K562 (cell line): ENCODE data around the gene WNT6. TPM values are rescaled to one million over a fixed set of nuclear protein-coding genes. Genes with fewer than 3 reads are reported as not detected.

Source experiments
- ATAC-seq: fragments of 200-7000 bp; cut with Tn5 transposase; 3 replicates; pipeline ENCODE4 v1.9.1; 2020; ENCODE audit warnings: moderate library complexity
- BruUV-seq: library from RNA; stranded (reverse); fragments of 400-500 nt; replicated peaks from 2 replicates; lab custom pipeline; 2021; lab: Mats Ljungman, UMichigan
- CTCF ChIA-PET: fragments of 300-600 bp; formaldehyde crosslinking; extraction: SDS; loops from one replicate; lab custom pipeline; 2021; ENCODE audit warnings: low intra/inter-chr PET ratio; lab: Yijun Ruan, JAX
- POLR2A ChIA-PET: fragments of 300-600, 350-650 bp; sonication (Branson Sonifier 250); formaldehyde crosslinking; extraction: SDS; loops from one replicate; lab custom pipeline; 2021; ENCODE audit warnings: antibody characterized with exemption, inconsistent platforms; lab: Yijun Ruan, JAX
- DNase-seq, 4 experiments: peaks; one replicate each; pipeline versions ENCODE4 v3.0.0 to v3.0.0-alpha.2; 2011 to 2018; ENCODE audit warnings: low spot score in 3 of 4, mixed read lengths in 3 of 4; ENCODE audit errors: extremely low read depth in 1 of 4
- FAIRE-seq: peaks from 2 replicates; lab custom pipeline; 2011; peaks lifted over from hg19 to GRCh38; lab: Jason Lieb, UNC
- H2AFZ ChIP-seq: 2 replicates; pipeline ENCODE4 v1.6.0; 2011; ENCODE audit warnings: low read depth, low read length, control low read depth, inconsistent platforms
- H3K27ac ChIP-seq: fragments of 200-600 bp; 3 replicates; pipeline ENCODE4 v1.8.0; 2011; ENCODE audit warnings: low read depth, mild to moderate bottlenecking, control low read depth, inconsistent platforms, low read length, moderate library complexity, mixed read lengths; ENCODE audit errors: extremely low read depth
- H3K27me3 ChIP-seq, 2 experiments: fragments of 300-600 bp in 1 of 2; 2 replicates in 1 of 2; 3 replicates in 1 of 2; pipeline versions ENCODE4 v1.6.0 to v1.8.0; 2011; ENCODE audit warnings: inconsistent platforms in 2 of 2, low read length in 2 of 2, mild to moderate bottlenecking in 1 of 2, mixed read lengths in 1 of 2, moderate library complexity in 1 of 2; ENCODE audit not compliant: control insufficient read depth in 2 of 2, insufficient read depth in 2 of 2
- H3K36me3 ChIP-seq: fragments of 300-600 bp; 3 replicates; pipeline ENCODE4 v1.8.0; 2011; ENCODE audit warnings: mild to moderate bottlenecking, low read length, inconsistent platforms; ENCODE audit not compliant: control insufficient read depth, insufficient read depth
- H3K4me1 ChIP-seq, 2 experiments: fragments of 200-600 bp in 1 of 2; replicated peaks in 1 of 2; 2 replicates in 1 of 2; 3 replicates in 1 of 2; pipeline versions ENCODE4 v1.5.1 to v1.8.0; 2011; ENCODE audit warnings: inconsistent platforms in 2 of 2, low read length in 2 of 2, mild to moderate bottlenecking in 1 of 2, mixed read lengths in 1 of 2, moderate library complexity in 1 of 2; ENCODE audit not compliant: control insufficient read depth in 2 of 2, insufficient read depth in 2 of 2
- H3K4me2 ChIP-seq: 2 replicates; pipeline ENCODE4 v1.6.1; 2011; ENCODE audit warnings: low read length, control low read depth, inconsistent platforms, mixed read lengths; ENCODE audit not compliant: insufficient read depth
- H3K4me3 ChIP-seq: fragments of 200-600 bp; sonication (generic), shearing (Covaris generic); 2 replicates; pipeline ENCODE4 v1.5.1; 2016; ENCODE audit warnings: control low read depth, inconsistent platforms
- H3K79me2 ChIP-seq: fragments of 200-600 bp; 3 replicates; pipeline ENCODE4 v1.8.0; 2011; ENCODE audit warnings: low read length, inconsistent platforms; ENCODE audit not compliant: control insufficient read depth, insufficient read depth
- H3K9ac ChIP-seq, 2 experiments: 2 replicates each; pipeline versions ENCODE4 v1.6.0 to v1.6.1; 2011; ENCODE audit warnings: low read depth in 2 of 2, low read length in 2 of 2, control low read depth in 1 of 2, inconsistent platforms in 1 of 2, mild to moderate bottlenecking in 1 of 2, mixed read lengths in 1 of 2; ENCODE audit not compliant: insufficient read depth in 1 of 2
- H3K9me1 ChIP-seq: one replicate; pipeline ENCODE4 v1.6.0; 2011; ENCODE audit warnings: inconsistent platforms, mild to moderate bottlenecking, low read length, moderate library complexity; ENCODE audit not compliant: control insufficient read depth, insufficient read depth
- H3K9me3 ChIP-seq: replicated peaks from 2 replicates; pipeline ENCODE4 v1.5.1; 2011; ENCODE audit warnings: low read depth, low read length, inconsistent platforms; ENCODE audit not compliant: control insufficient read depth, insufficient read depth
- H4K20me1 ChIP-seq: replicated peaks from 2 replicates; pipeline ENCODE4 v1.6.1; 2011; ENCODE audit warnings: low read length, inconsistent platforms, mixed read lengths; ENCODE audit not compliant: control insufficient read depth, insufficient read depth
- KDM1A ChIP-seq, 2 experiments: fragments of 450-650 bp; IDR thresholded peaks; 2 replicates each; pipeline ENCODE4 v1.6.1; 2016; ENCODE audit warnings: mild to moderate bottlenecking in 2 of 2
- ZNF318 ChIP-seq, 2 experiments: fragments of 450-650 bp; IDR thresholded peaks; 2 replicates each; pipeline ENCODE4 v1.6.1; 2016; ENCODE audit warnings: mild to moderate bottlenecking in 2 of 2, borderline replicate concordance in 1 of 2, low read depth in 1 of 2, moderate library complexity in 1 of 2
- WGBS: fragments of 100-300 bp; shearing (Covaris generic); methylation state at CpG from one replicate; pipeline ENCODE4 v1.1.6; 2016; ENCODE audit warnings: low coverage, mixed read lengths; ENCODE audit not compliant: insufficient coverage; ENCODE audit errors: missing lambda C conversion rate; 5-methylcytosine and 5-hydroxymethylcytosine counted together
- in situ Hi-C: fragments of 300-500 bp; cut with MboI; formaldehyde crosslinking; loops from 4 replicates; pipeline ENCODE4 v1.15.0; 2018; ENCODE audit warnings: inconsistent platforms, mixed read lengths
- intact Hi-C: fragments of 100-400 bp; cut with micrococcal nuclease; formaldehyde crosslinking; loops from 2 replicates; pipeline ENCODE4 v1.14.2; 2022
- polyA plus RNA-seq, 8 experiments: library from polyadenylated mRNA; depleted of rRNA in 4 of 8; stranded (reverse) in 5 of 8; unstranded in 3 of 8; fragments of >200 nt; fragmentation: Nextera tagmentation in 2 of 8; fragmentation: Illumina TruSeq in 1 of 8; extraction: Ambion mirVana in 2 of 8; extraction: Trizol in 1 of 8; gene quantifications; 2 replicates each; pipeline versions ENCODE4 v1.2.1 to v1.2.3, GENCODE V29; 2011 to 2014; ENCODE audit warnings: inconsistent platforms in 1 of 8, missing spikeins in 1 of 8
- total RNA-seq, 7 experiments: library from RNA; depleted of rRNA in 6 of 7; stranded (reverse); fragments of >200 nt in 6 of 7; fragmentation: Illumina TruSeq in 2 of 7; extraction: Trizol in 2 of 7; gene quantifications; 2 replicates each; pipeline versions ENCODE4 v1.2.1 to v1.2.3, GENCODE V29; 2011 to 2021; ENCODE audit warnings: low replicate concordance in 1 of 7
- TF ChIP-seq, protein P1 (sequence below): fragments of 200-800 bp; sonication (Bioruptor generic); IDR thresholded peaks from 2 replicates; pipeline ENCODE4 v1.6.1; 2017; ENCODE audit warnings: missing genetic modification characterization, missing compliant biosample characterization

WNT6 gene
- total and polyA plus RNA-seq, 9 of the 15 experiments (the other 6 are each of a cell fraction or from before 2014, with no cell fraction given), result not detected

- no peaks in the 10 kb centered on the region for H3K9me3 ChIP-seq
- FAIRE-seq (no peak), DNase-seq (no peak), ATAC-seq (no peak)
- no peak overlapping the region for H2AFZ ChIP-seq
- H3K27ac ChIP-seq, result no peak overlapping the region
- H3K4me2 ChIP-seq, result no peak overlapping the region
- ChIA-PET CTCF (no interaction called here), POLR2A (no interaction called here)
- TF ChIP-seq, protein P1, sequence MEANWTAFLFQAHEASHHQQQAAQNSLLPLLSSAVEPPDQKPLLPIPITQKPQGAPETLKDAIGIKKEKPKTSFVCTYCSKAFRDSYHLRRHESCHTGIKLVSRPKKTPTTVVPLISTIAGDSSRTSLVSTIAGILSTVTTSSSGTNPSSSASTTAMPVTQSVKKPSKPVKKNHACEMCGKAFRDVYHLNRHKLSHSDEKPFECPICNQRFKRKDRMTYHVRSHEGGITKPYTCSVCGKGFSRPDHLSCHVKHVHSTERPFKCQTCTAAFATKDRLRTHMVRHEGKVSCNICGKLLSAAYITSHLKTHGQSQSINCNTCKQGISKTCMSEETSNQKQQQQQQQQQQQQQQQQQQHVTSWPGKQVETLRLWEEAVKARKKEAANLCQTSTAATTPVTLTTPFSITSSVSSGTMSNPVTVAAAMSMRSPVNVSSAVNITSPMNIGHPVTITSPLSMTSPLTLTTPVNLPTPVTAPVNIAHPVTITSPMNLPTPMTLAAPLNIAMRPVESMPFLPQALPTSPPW (CRISPR knock-in tag), result peak; percentile 65
- no peak for TF ChIP-seq ZNF318 (IDR thresholded peaks at IDR 0.05; ENCODE audit: borderline replicate concordance in 1 of 2, low read depth in 1 of 2)
- peak in 1 of 2 experiments; percentile 44; a peak in 1 of 4 replicates for TF ChIP-seq KDM1A (IDR thresholded peaks at IDR 0.05)
- H3K27me3 ChIP-seq, result peaks cover 0 to 52% of the 10 kb centered on the region in 2 experiments; a peak in 4 of 5 replicates
- H3K9ac ChIP-seq, result no peak overlapping the region
- no peak overlapping the region for H3K4me3 ChIP-seq
- BruUV-seq, result no TSS peak
- no peaks in the 10 kb centered on the region for H3K79me2 ChIP-seq
- WGBS, result 2% methylated on average over 9 of the region's 12 CpGs
- H3K36me3 ChIP-seq, result no peaks in the 10 kb centered on the region
- H4K20me1 ChIP-seq, result peaks cover 4% of the 10 kb centered on the region; the same call in 1 of the 2 replicates
- peaks cover 3 to 15% of the 10 kb centered on the region in 2 experiments; a peak in 3 of 5 replicates for H3K4me1 ChIP-seq
- no peaks in the 10 kb centered on the region for H3K9me1 ChIP-seq
- in situ Hi-C loops, result loop anchor here (10.0 kb wide), 1 partner anchor 258 kb away; no protein-coding TSS in a partner anchor
- intact Hi-C loops, result loop anchor here (10.0 kb wide), 1 partner anchor 298 kb away; no protein-coding TSS in a partner anchor
Measured at GRCh38 chr2:218856167-218856895, 3.3 kb upstream of the WNT6 start.
